ENCODE data around the gene USP7.
A peak's percentile ranks its signal among the peaks of the same experiment; 100 is the strongest.

USP7 gene

DNA sequence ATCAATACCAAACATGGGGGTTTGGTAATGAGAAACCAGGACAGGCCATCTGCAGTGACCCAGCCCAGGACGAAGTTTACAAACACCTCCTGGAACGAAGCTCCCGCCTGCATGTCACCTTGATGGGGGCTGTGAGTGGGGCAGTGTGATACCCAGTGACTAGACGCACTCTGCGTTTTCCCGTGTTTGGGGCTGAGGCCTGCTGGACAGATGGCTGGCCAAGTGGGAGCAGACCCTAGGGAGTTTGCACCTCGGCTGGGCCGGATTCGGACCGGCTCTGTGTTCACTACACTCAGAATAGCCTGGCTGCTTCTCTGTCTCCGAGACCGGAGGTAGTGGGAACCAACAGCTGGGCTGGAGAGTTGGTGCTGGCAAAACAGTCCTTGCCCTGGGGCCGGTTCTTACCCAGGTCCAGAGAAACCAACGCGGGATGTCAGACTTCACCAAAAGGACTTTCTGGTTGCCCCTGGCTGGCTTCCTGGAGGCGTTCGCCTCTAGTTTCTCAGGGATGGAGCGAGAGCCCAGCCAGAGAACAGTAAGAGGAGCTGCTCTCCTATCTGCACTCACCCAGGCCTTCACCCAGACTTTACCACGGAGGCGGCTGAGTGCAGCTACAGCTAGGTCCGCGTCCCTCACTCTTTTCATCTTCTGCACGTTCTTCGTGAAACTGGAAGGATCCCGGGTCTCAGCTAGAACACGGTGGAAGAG, 115.3 kb downstream of the USP7 start:
- H3K27ac ChIP-seq (replicated peaks; ENCODE audit: low read length), result no peak overlapping the region
- no peaks in the 10 kb centered on the region for H3K9me3 ChIP-seq (replicated peaks in 1 of 2; ENCODE audit: control insufficient read depth in 2 of 2, insufficient read depth in 1 of 2, low read depth in 1 of 2, low read length in 2 of 2)
- H3K4me1 ChIP-seq (ENCODE audit: control insufficient read depth in 2 of 2, insufficient read depth in 1 of 2, low read depth in 1 of 2, low read length in 2 of 2), result peaks cover 7 to 13% of the 10 kb centered on the region in 2 donors
- H3K27me3 ChIP-seq (ENCODE audit: control insufficient read depth in 3 of 3, insufficient read depth in 3 of 3, low read depth in 1 of 3, low read length in 3 of 3), result no peaks in the 10 kb centered on the region
- DNase-seq (ENCODE audit: low spot score), result no peak
- peak overlapping the region; percentile 39 for H2BK5ac ChIP-seq (ENCODE audit: low read length)
- no peak overlapping the region for H2BK15ac ChIP-seq (ENCODE audit: low read length)
- H3K14ac ChIP-seq (ENCODE audit: low read length), result no peak overlapping the region
- H3K4me2 ChIP-seq (ENCODE audit: insufficient read depth, low read length, poor library complexity, severe bottlenecking), result no peak overlapping the region
- WGBS, 2 donors (ENCODE audit: extremely low coverage in 2 of 2, insufficient read length in 2 of 2, insufficient replicate concordance in 1 of 2), result no CpG with 5 or more reads among the region's 26 CpGs
- H3K4me3 ChIP-seq (ENCODE audit: low read length in 2 of 2), result no peak overlapping the region
- H3K9ac ChIP-seq (ENCODE audit: low read depth, low read length, poor library complexity), result no peak overlapping the region
- no peak overlapping the region for H4K8ac ChIP-seq (ENCODE audit: low read depth, low read length)
- no peak overlapping the region for H2AFZ ChIP-seq (ENCODE audit: low read length)
- peak overlapping the region; percentile 40 for H3K18ac ChIP-seq (ENCODE audit: low read length)
- H3K4ac ChIP-seq (ENCODE audit: low read length), result no peak overlapping the region
- H3K23ac ChIP-seq (ENCODE audit: low read depth, low read length, poor library complexity), result peak overlapping the region; percentile 34
- H3K79me1 ChIP-seq (ENCODE audit: low read depth, low read length), result peaks cover 3% of the 10 kb centered on the region
- H2BK12ac ChIP-seq (ENCODE audit: low read length), result no peak overlapping the region
- H2BK120ac ChIP-seq (ENCODE audit: low read depth, low read length), result no peak overlapping the region
- no peak overlapping the region for H4K91ac ChIP-seq (ENCODE audit: low read depth, low read length, poor library complexity)
- peaks cover 33 to 81% of the 10 kb centered on the region in 2 donors for H3K36me3 ChIP-seq (replicated peaks in 1 of 2; ENCODE audit: control insufficient read depth in 2 of 2, insufficient read depth in 2 of 2, low read length in 2 of 2)
- no peak overlapping the region for H2AK5ac ChIP-seq (ENCODE audit: low read depth, low read length)

GRCh38 chr16:8847623-8848022, 116.1 kb downstream of the USP7 start:
- peaks cover 31 to 74% of the 10 kb centered on the region in 2 donors for H3K36me3 ChIP-seq (replicated peaks in 1 of 2; ENCODE audit: control insufficient read depth in 2 of 2, insufficient read depth in 2 of 2, low read length in 2 of 2)
- no peak overlapping the region for H2BK5ac ChIP-seq (ENCODE audit: low read length)
- no peak overlapping the region for H3K27ac ChIP-seq (replicated peaks; ENCODE audit: low read length)
- H3K9me3 ChIP-seq (replicated peaks in 1 of 2; ENCODE audit: control insufficient read depth in 2 of 2, insufficient read depth in 1 of 2, low read depth in 1 of 2, low read length in 2 of 2), result no peaks in the 10 kb centered on the region
- H3K79me1 ChIP-seq (ENCODE audit: low read depth, low read length), result peaks cover 3% of the 10 kb centered on the region
- H2BK15ac ChIP-seq (ENCODE audit: low read length), result no peak overlapping the region
- H2BK120ac ChIP-seq (ENCODE audit: low read depth, low read length), result no peak overlapping the region
- peak overlapping the region; percentile 42 for H3K18ac ChIP-seq (ENCODE audit: low read length)
- peaks cover 5% of the 10 kb centered on the region in 2 donors for H3K4me1 ChIP-seq (ENCODE audit: control insufficient read depth in 2 of 2, insufficient read depth in 1 of 2, low read depth in 1 of 2, low read length in 2 of 2)
- H2AK5ac ChIP-seq (ENCODE audit: low read depth, low read length), result no peak overlapping the region
- no peak overlapping the region for H2BK12ac ChIP-seq (ENCODE audit: low read length)
- no peak overlapping the region for H3K4me3 ChIP-seq (ENCODE audit: low read length in 2 of 2)
- no peak overlapping the region for H3K4me2 ChIP-seq (ENCODE audit: insufficient read depth, low read length, poor library complexity, severe bottlenecking)
- H3K27me3 ChIP-seq (ENCODE audit: control insufficient read depth in 3 of 3, insufficient read depth in 3 of 3, low read depth in 1 of 3, low read length in 3 of 3), result no peaks in the 10 kb centered on the region
- H3K23ac ChIP-seq (ENCODE audit: low read depth, low read length, poor library complexity), result peak overlapping the region; percentile 82
- WGBS, 2 donors (ENCODE audit: extremely low coverage in 2 of 2, insufficient read length in 2 of 2, insufficient replicate concordance in 1 of 2), result no CpG with 5 or more reads among the region's 15 CpGs
- no peak for DNase-seq (ENCODE audit: low spot score)
- H3K4ac ChIP-seq (ENCODE audit: low read length), result no peak overlapping the region
- H4K91ac ChIP-seq (ENCODE audit: low read depth, low read length, poor library complexity), result no peak overlapping the region
- no peak overlapping the region for H4K8ac ChIP-seq (ENCODE audit: low read depth, low read length)
- no peak overlapping the region for H3K14ac ChIP-seq (ENCODE audit: low read length)
- no peak overlapping the region for H3K9ac ChIP-seq (ENCODE audit: low read depth, low read length, poor library complexity)
- no peak overlapping the region for H2AFZ ChIP-seq (ENCODE audit: low read length)

DNA sequence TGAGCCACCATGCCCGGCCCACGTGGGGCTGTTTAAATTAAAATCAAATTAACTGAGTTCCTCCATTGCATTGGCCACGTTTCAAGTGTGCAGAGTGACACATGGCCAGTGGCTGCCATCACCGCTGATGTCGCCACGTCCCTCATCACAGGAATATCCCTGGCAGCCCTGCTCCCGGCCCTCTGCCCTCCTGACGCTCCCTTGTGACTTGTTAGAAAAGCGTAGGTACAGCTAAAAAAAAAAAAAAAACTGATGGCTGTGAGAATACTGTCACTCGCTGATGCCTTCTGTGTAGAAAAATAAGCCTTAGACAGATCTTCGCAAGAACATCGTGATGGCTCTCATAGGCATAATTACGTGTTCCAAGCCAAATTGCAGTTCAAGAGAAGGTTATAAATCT, 116.6 kb downstream of the USP7 start:
- Histone ChIP-seq H2BK5ac (ENCODE audit: low read length) (no peak overlapping the region), H3K9me3 (replicated peaks in 1 of 2; ENCODE audit: control insufficient read depth in 2 of 2, insufficient read depth in 1 of 2, low read depth in 1 of 2, low read length in 2 of 2) (no peaks in the 10 kb centered on the region), H3K18ac (ENCODE audit: low read length) (no peak overlapping the region), H3K4ac (ENCODE audit: low read length) (no peak overlapping the region), H2BK120ac (ENCODE audit: low read depth, low read length) (no peak overlapping the region), H2BK12ac (ENCODE audit: low read length) (no peak overlapping the region), H3K9ac (ENCODE audit: low read depth, low read length, poor library complexity) (no peak overlapping the region), H3K4me3 (ENCODE audit: low read length in 2 of 2) (no peak overlapping the region), H3K79me1 (ENCODE audit: low read depth, low read length) (peaks cover 3% of the 10 kb centered on the region), H3K36me3 (replicated peaks in 1 of 2; ENCODE audit: control insufficient read depth in 2 of 2, insufficient read depth in 2 of 2, low read length in 2 of 2) (peaks cover 27 to 69% of the 10 kb centered on the region in 2 donors), H3K27ac (replicated peaks; ENCODE audit: low read length) (no peak overlapping the region), H4K8ac (ENCODE audit: low read depth, low read length) (no peak overlapping the region), H4K91ac (ENCODE audit: low read depth, low read length, poor library complexity) (no peak overlapping the region), H3K27me3 (ENCODE audit: control insufficient read depth in 3 of 3, insufficient read depth in 3 of 3, low read depth in 1 of 3, low read length in 3 of 3) (no peaks in the 10 kb centered on the region), H2AK5ac (ENCODE audit: low read depth, low read length) (no peak overlapping the region), H3K14ac (ENCODE audit: low read length) (no peak overlapping the region), H2BK15ac (ENCODE audit: low read length) (no peak overlapping the region), H3K4me1 (ENCODE audit: control insufficient read depth in 2 of 2, insufficient read depth in 1 of 2, low read depth in 1 of 2, low read length in 2 of 2) (peaks cover under 1 to 5% of the 10 kb centered on the region in 2 donors), H3K4me2 (ENCODE audit: insufficient read depth, low read length, poor library complexity, severe bottlenecking) (no peak overlapping the region), H3K23ac (ENCODE audit: low read depth, low read length, poor library complexity) (no peak overlapping the region), H2AFZ (ENCODE audit: low read length) (no peak overlapping the region)
- no peak for DNase-seq (ENCODE audit: low spot score)
- WGBS, 2 donors (ENCODE audit: extremely low coverage in 2 of 2, insufficient read length in 2 of 2, insufficient replicate concordance in 1 of 2), result no CpG with 5 or more reads among the region's 13 CpGs

DNA sequence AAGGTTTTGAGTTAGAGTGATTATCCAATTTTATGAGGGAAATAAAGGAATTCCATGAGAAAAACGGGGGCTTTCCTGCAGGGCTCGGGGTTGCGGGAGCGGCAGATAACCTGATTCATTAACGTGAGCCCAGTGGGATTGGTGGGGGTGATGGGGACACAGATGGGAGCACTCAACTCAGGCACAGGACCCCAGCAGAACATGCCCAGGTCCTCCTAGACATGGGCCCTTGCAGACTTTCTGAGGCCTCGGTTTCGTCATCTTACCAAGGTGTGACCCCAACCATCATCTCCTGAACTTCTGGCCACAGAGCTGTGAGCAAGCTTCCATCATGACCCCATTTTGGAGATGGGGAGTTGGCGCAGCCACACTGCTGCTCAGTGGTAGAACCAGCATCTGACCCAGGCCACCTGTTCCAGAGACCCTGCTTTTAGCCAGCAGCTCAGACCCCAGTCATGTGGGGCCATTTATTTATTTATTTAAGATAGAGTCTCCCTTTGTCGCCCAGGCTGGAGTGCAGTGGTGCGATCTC, 117.2 kb downstream of the USP7 start:
- H3K18ac ChIP-seq (ENCODE audit: low read length), result no peak overlapping the region
- H2BK15ac ChIP-seq (ENCODE audit: low read length), result no peak overlapping the region
- H3K9ac ChIP-seq (ENCODE audit: low read depth, low read length, poor library complexity), result no peak overlapping the region
- no peak overlapping the region for H3K4me3 ChIP-seq (ENCODE audit: low read length in 2 of 2)
- no CpG with 5 or more reads among the region's 10 CpGs for WGBS, 2 donors (ENCODE audit: extremely low coverage in 2 of 2, insufficient read length in 2 of 2, insufficient replicate concordance in 1 of 2)
- no peak overlapping the region for H3K4me2 ChIP-seq (ENCODE audit: insufficient read depth, low read length, poor library complexity, severe bottlenecking)
- no peak overlapping the region for H3K23ac ChIP-seq (ENCODE audit: low read depth, low read length, poor library complexity)
- H3K79me1 ChIP-seq (ENCODE audit: low read depth, low read length), result peaks cover 3% of the 10 kb centered on the region
- peaks cover 0 to 5% of the 10 kb centered on the region in 2 donors for H3K4me1 ChIP-seq (ENCODE audit: control insufficient read depth in 2 of 2, insufficient read depth in 1 of 2, low read depth in 1 of 2, low read length in 2 of 2)
- no peak for DNase-seq (ENCODE audit: low spot score)
- no peak overlapping the region for H2BK12ac ChIP-seq (ENCODE audit: low read length)
- no peak overlapping the region for H4K8ac ChIP-seq (ENCODE audit: low read depth, low read length)
- H3K14ac ChIP-seq (ENCODE audit: low read length), result no peak overlapping the region
- peaks cover 25 to 62% of the 10 kb centered on the region in 2 donors for H3K36me3 ChIP-seq (replicated peaks in 1 of 2; ENCODE audit: control insufficient read depth in 2 of 2, insufficient read depth in 2 of 2, low read length in 2 of 2)
- no peak overlapping the region for H4K91ac ChIP-seq (ENCODE audit: low read depth, low read length, poor library complexity)
- no peak overlapping the region for H2AK5ac ChIP-seq (ENCODE audit: low read depth, low read length)
- no peak overlapping the region for H3K27ac ChIP-seq (replicated peaks; ENCODE audit: low read length)
- H2BK120ac ChIP-seq (ENCODE audit: low read depth, low read length), result no peak overlapping the region
- no peak overlapping the region for H2AFZ ChIP-seq (ENCODE audit: low read length)
- H2BK5ac ChIP-seq (ENCODE audit: low read length), result no peak overlapping the region
- no peak overlapping the region for H3K4ac ChIP-seq (ENCODE audit: low read length)
- H3K9me3 ChIP-seq (replicated peaks in 1 of 2; ENCODE audit: control insufficient read depth in 2 of 2, insufficient read depth in 1 of 2, low read depth in 1 of 2, low read length in 2 of 2), result no peaks in the 10 kb centered on the region
- no peaks in the 10 kb centered on the region for H3K27me3 ChIP-seq (ENCODE audit: control insufficient read depth in 3 of 3, insufficient read depth in 3 of 3, low read depth in 1 of 3, low read length in 3 of 3)
